Erythroblast (primary cell): Measurements from ENCODE around the gene OSER1.

Experiments
- GATA1 ChIP-seq: IDR thresholded peaks from 2 replicates; pipeline ENCODE4 v1.6.1; 2011; ENCODE audit warnings: low read depth, mild to moderate bottlenecking, control low read depth, low read length, moderate library complexity
- POLR2A ChIP-seq: IDR thresholded peaks from 2 replicates; pipeline ENCODE4 v1.6.1; 2011; ENCODE audit warnings: mild to moderate bottlenecking, low read length

DNA sequence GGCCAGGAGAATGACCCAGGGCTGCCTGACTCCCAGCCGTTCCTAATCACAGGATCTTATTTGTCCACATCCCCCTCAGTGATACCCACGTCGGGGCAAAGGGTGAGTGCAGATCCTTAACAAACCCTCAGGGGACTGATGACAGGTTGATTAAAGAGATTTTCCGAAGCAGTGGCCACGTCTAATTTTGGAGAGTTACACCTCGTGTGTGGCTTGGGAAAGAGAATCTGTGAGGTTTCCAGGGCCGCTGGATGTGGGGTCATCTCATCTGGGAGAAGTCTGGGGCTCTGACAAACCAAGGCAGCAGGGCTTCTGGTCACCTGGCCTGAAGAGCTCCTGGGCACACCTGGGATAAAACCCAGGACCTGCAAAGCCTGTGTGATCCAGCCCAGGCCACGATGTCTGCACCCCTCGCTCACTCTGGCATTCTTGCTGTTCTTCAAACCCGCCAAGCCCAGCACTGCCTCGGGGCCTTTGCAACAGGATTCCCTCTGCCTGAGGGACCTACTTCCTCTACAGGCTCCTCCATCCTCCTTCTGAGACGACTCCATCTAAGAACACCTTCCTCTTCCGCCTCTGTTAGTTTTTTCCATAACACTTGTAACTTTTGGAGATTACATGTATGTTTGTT is 28.3 kb downstream of the OSER1 start:
- TF ChIP-seq POLR2A (no peak), GATA1 (no peak)
